KOPT-K1 (cell line): ENCODE measurements around the gene ATP11C.

ENCODE experiments used
- H3K27ac ChIP-seq: fragments of 200-600 bp; sonication (generic); 2 replicates; pipeline ENCODE4 v1.5.1; 2016; ENCODE audit warnings: antibody characterized with exemption, mild to moderate bottlenecking, low read depth, low read length; ENCODE audit not compliant: poor library complexity, severe bottlenecking
- H3K36me3 ChIP-seq: fragments of 200-600 bp; sonication (generic); 2 replicates; pipeline ENCODE4 v1.5.1; 2017; ENCODE audit warnings: antibody characterized with exemption, mild to moderate bottlenecking, low read length, moderate library complexity; ENCODE audit not compliant: insufficient read depth
- H3K9me3 ChIP-seq: fragments of 200-600 bp; sonication (generic); 2 replicates; pipeline ENCODE4 v1.5.1; 2017; ENCODE audit warnings: antibody characterized with exemption, low read length, mild to moderate bottlenecking; ENCODE audit not compliant: insufficient read depth, poor library complexity, severe bottlenecking

ATP11C gene

DNA sequence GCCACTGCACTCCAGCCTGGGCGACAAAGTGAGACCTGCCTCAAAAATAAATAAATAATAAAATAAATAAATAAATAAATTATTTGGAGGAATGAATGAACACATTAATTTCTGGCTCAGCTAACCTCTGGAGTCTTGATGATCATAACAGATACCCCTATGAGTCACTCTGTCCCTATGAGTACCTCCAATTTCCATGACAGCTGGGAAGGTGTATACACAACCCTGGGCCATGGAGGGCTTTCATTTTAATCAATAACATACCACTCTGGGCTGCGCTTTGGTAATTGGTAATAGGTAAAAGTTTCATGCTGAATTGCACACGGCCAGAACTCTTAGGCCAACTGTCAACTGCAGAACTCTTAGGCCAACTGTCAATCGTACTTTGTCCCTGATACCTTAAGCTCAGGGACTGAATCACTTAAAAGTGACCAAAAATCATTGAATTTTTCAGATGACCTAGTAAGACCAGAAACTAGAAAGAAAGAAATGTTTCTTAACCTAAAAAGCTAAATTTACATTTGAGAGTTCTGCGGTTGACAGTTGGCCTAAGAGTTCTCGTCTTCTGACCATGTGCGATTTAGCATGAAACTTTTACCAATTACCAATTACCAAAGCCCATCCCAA, 112.4 kb downstream of the ATP11C start:
- H3K27ac ChIP-seq, result no peak overlapping the region
- no peaks in the 10 kb centered on the region for H3K9me3 ChIP-seq
- peaks cover 8% of the 10 kb centered on the region; the same call in 1 of the 2 replicates for H3K36me3 ChIP-seq

DNA sequence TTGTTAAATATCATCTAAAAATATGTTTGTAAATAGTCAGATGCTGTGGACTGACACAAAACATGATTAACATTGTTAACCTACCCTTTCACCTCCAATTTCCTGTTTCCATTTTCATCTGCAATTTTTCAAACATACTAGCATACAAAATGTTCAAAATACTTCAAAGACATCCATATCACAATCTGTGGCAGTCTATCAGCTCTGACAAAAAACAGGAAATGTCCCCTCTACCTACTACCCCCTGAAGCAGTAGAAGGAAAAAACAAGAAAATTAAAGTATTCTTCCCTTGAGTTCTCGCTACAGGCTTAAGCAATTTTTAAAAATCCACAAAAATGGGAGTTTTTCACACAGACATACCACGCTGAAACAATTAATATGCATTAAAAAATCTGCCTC, 116.6 kb downstream of the ATP11C start:
- H3K27ac ChIP-seq, result no peak overlapping the region
- H3K36me3 ChIP-seq, result peaks cover 22% of the 10 kb centered on the region; the same call in 1 of the 2 replicates
- no peaks in the 10 kb centered on the region for H3K9me3 ChIP-seq

- H3K36me3 ChIP-seq, result peaks cover 22% of the 10 kb centered on the region; the same call in 1 of the 2 replicates
Observed at GRCh38 chrX:139815771-139816170, 117.1 kb downstream of the ATP11C start.

DNA sequence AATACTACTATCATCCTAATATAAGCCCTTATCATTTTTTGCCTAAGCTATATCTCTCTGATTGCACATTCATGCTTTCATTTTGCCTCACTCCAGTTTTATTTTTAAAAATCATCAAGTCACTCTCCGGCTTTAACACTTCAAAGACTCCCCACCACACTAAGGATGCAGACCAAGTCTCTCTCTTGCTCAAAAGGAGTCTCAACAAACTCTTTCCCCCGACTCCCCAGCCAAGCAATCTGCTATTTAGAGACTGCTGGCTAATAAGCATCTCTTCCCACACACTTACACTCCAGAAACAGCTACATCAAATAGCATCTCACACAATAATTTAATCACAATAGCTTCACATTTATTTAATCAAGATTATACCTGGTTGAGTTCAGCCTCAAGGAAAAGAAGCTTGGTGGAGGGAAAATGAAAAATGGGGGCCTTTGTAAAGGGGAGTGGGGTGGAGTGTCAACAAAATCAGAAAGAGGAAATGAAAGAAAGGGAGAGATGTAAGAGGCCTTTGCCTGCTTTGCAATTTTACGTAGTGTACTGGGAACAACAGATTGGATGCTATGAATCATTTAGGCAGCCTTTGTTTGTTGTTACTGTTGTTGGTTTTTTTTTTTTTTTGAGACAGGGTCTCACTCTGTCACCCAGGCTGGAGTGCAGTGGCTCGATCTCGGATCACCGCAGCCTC, 120.8 kb downstream of the ATP11C start:
- H3K27ac ChIP-seq, result no peak overlapping the region
- H3K36me3 ChIP-seq, result peaks cover 14% of the 10 kb centered on the region
- H3K9me3 ChIP-seq, result no peaks in the 10 kb centered on the region

More at GRCh38 chrX:139815771-139816170, 117.1 kb downstream of the ATP11C start:
- Histone ChIP-seq H3K27ac (no peak overlapping the region), H3K9me3 (no peaks in the 10 kb centered on the region)

DNA sequence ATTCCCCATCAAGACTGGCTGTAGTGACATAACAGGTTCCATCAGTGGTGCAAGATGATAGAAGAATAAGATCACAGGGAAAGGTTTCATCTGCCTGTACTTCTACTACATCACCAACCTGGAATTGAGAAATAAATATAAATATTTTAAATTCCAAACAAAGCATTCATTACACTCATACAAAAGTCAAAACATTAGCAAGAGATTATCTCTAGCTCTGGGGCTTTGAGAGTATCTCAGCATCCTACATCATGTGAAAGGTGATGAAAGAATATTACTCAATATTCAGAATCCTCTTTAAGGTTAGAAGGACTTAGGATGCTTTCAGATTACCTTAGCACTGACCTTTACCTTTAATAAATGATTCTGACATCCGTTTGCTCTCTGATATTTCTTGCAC, 128.4 kb downstream of the ATP11C start:
- no peaks in the 10 kb centered on the region for H3K9me3 ChIP-seq
- H3K27ac ChIP-seq, result no peak overlapping the region
- peaks cover 19% of the 10 kb centered on the region for H3K36me3 ChIP-seq

GRCh38 chrX:139803224-139803623, 129.6 kb downstream of the ATP11C start:
- Histone ChIP-seq H3K36me3 (peaks cover 19% of the 10 kb centered on the region), H3K27ac (no peak overlapping the region)

DNA sequence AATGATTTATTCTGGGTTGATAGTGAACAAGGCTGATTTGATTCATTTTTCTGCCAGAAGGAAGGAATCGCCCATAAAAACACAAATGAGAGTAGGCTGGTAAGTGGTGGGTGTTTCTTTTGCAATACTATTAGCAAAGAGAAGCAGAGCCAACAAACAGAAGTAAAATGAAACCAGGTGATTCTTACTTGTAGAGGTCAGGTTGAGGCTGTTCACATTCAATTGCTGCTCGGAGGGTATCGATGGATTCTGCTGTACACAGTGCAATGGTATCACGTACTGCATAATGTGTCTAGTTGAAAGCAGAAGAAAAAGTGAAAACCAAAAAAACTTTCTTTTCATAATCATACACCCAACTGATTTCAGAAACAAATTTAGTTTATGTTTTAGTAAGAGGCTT, 130.8 kb downstream of the ATP11C start:
- no peaks in the 10 kb centered on the region for H3K9me3 ChIP-seq
- H3K27ac ChIP-seq, result no peak overlapping the region
- peaks cover 29% of the 10 kb centered on the region for H3K36me3 ChIP-seq

More at GRCh38 chrX:139803224-139803623, 129.6 kb downstream of the ATP11C start:
- no peaks in the 10 kb centered on the region for H3K9me3 ChIP-seq

- Histone ChIP-seq H3K9me3 (no peaks in the 10 kb centered on the region), H3K27ac (no peak overlapping the region), H3K36me3 (peaks cover 32% of the 10 kb centered on the region)
Observed at GRCh38 chrX:139801397-139801813, 131.4 kb downstream of the ATP11C start.

- H3K36me3 ChIP-seq, result peaks cover 52% of the 10 kb centered on the region
- no peaks in the 10 kb centered on the region for H3K9me3 ChIP-seq
- no peak overlapping the region for H3K27ac ChIP-seq
Observed at GRCh38 chrX:139798701-139799100, 134.2 kb downstream of the ATP11C start.

DNA sequence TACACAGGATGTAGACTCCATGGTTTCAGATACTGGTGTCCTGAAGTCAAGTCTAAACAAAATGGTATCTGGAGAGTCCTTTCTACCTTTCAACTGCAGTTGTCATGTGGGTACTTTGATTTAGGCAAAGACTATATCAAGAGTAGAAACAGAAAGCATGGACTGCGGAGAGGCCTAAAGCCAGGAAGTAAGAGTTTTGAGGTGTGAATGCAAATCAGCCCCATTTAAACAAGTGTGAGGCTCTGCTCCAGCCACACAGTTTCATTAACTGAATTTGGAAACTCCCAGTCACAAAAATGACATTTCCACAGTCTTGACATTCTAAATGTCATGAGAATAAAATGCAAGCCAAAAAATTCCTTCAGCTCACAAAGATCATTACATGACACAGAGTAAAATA, 137.7 kb downstream of the ATP11C start:
- peaks cover 33% of the 10 kb centered on the region for H3K36me3 ChIP-seq
- H3K27ac ChIP-seq, result no peak overlapping the region
- H3K9me3 ChIP-seq, result no peaks in the 10 kb centered on the region

DNA sequence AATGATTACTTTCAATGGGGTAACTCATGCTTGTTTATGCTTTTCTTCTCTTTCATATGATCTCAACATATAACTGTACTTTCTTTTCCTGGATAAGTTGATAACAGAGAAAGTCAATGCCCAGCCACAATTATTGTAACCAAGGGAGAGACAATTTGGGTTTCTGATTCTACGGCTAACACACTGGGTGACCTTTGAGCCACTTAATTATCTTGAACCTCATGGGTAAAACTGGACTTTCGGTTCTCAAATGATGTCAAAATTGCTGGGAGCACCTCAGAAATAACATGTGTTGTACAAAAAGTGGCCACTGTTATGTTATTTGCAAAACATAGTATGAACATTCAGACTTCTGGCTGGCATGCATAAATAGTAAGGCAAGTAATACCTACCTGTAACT, 145.3 kb downstream of the ATP11C start:
- Histone ChIP-seq H3K9me3 (no peaks in the 10 kb centered on the region), H3K36me3 (peaks cover 32% of the 10 kb centered on the region), H3K27ac (no peak overlapping the region)

DNA sequence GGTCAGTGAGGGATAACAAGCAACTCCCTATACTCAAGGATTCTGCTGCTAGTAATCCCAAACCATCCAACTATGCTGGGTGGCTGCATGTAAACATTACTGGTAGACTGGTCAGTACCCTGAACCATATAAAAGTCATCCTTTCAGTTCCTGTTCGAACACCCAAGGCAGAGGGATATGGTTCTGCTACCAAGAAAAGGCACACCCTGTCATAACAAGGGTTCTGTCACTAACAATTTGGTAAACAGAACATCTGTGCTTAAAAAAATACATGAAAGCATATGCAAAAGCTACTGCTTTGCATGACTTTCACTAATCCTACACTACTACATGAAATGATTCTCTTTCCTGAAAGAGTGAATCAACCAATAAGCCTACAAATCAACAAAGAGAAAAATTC, 148.0 kb downstream of the ATP11C start:
- no peak overlapping the region for H3K27ac ChIP-seq
- H3K36me3 ChIP-seq, result peaks cover 36% of the 10 kb centered on the region
- H3K9me3 ChIP-seq, result no peaks in the 10 kb centered on the region

- H3K27ac ChIP-seq, result no peak overlapping the region
- peaks cover 36% of the 10 kb centered on the region for H3K36me3 ChIP-seq
- H3K9me3 ChIP-seq, result no peaks in the 10 kb centered on the region
Observed at GRCh38 chrX:139783959-139784358, 148.9 kb downstream of the ATP11C start.

DNA sequence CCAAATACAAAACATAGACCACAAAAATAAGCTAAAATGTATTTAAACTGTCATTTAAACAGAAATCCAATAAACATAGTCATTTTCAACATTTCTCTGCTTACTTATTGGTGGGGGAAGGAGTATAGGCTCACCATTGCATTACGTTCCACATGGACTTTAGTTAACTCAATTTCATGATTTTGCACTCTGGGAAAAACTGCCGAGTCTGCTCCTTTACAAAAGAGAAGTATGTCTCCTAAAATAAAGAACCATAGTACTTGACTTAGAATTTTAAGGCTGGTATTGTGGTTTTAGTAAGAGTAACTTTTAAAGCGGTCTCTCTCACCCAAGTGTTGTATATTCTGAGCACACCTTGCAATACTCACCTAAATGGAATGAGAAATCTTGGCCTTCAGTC, 149.8 kb downstream of the ATP11C start:
- peaks cover 34% of the 10 kb centered on the region for H3K36me3 ChIP-seq
- peaks cover 5% of the 10 kb centered on the region for H3K9me3 ChIP-seq
- H3K27ac ChIP-seq, result no peak overlapping the region

DNA sequence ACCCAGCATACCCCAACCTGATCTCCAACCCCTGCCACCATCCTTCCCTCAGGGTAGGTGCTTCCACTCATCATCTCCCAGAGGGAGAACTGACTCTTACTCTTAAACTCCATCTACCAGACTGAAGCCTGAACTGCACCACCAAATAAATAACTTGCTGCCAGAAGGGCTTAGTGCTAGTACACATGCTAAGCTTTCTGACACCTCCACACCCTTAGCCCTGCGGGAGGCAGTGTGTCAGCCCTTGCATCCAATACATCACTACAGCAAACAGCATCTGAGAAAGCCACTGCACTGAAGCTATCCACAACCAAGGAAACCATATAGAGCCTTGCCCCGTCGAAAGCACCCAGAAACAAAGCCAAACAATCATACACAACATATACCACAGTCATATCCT, 156.3 kb downstream of the ATP11C start:
- Histone ChIP-seq H3K36me3 (peaks cover 37% of the 10 kb centered on the region; the same call in 1 of the 2 replicates), H3K9me3 (peaks cover 24% of the 10 kb centered on the region), H3K27ac (no peak overlapping the region)

DNA sequence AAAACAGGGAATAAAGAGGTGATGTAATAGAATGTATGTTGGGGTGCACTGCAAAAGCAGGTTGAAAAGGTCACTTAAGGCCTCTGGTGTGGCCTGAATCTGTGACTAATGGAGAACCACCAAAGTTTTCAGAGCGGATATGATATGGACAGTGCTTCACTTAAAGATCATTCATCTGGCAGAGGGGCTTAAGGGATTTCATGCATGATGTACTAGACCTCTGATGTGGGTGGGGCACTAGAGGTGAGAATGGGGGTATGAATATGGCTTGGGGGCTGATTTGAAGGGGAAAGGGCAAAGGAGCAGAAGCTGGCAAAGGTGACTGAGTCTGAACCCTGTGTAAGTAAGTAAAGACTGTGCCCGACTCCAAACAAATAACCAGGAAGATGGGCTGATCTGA, 162.5 kb downstream of the ATP11C start:
- Histone ChIP-seq H3K36me3 (peaks cover 37% of the 10 kb centered on the region), H3K9me3 (peaks cover 19% of the 10 kb centered on the region), H3K27ac (no peak overlapping the region)
